Measurements from ENCODE around the gene NEB.

The NEB gene

GRCh38 chr2:151713291-151713903 lies 20.9 kb downstream of the NEB start:
- H3K79me2 ChIP-seq (ENCODE audit: low read length) = no peaks in the 10 kb centered on the region
- H3K4me1 ChIP-seq (ENCODE audit: low read length) = no peaks in the 10 kb centered on the region
- TF ChIP-seq EZH2phosphoT487 (IDR thresholded peaks at IDR 0.05; ENCODE audit: low read length) (no peak), CTCF (IDR thresholded peaks at IDR 0.05; ENCODE audit: low read length) (no peak), EZH2 (optimal IDR thresholded peaks at IDR 0.05; ENCODE audit: low read depth, low read length) (no peak)
- no peaks in the 10 kb centered on the region for H3K27me3 ChIP-seq (replicated peaks; ENCODE audit: insufficient read depth, low read length)
- no peaks in the 10 kb centered on the region for H3K9me3 ChIP-seq (replicated peaks; ENCODE audit: insufficient read depth, low read length)
- no peak for DNase-seq
- no peaks in the 10 kb centered on the region for H3K36me3 ChIP-seq (replicated peaks; ENCODE audit: insufficient read depth, low read length)
- no peaks in the 10 kb centered on the region for H4K20me1 ChIP-seq (ENCODE audit: insufficient read depth, low read length)
- no peak overlapping the region for H3K4me3 ChIP-seq (ENCODE audit: low read length)
- H2AFZ ChIP-seq (ENCODE audit: low read length) = no peak overlapping the region
- H3K9me2 ChIP-seq (replicated peaks; ENCODE audit: insufficient read depth, low read length) = no peaks in the 10 kb centered on the region
- no peaks in the 10 kb centered on the region for H3F3A ChIP-seq (ENCODE audit: insufficient read depth, low read length)
- H3K4me2 ChIP-seq (ENCODE audit: low read depth, low read length) = no peak overlapping the region
- no peak overlapping the region for H3K27ac ChIP-seq (ENCODE audit: low read length)
- H3K9ac ChIP-seq (ENCODE audit: low read length) = no peak overlapping the region

- H3K4me3 ChIP-seq (ENCODE audit: low read length) = no peak overlapping the region
- no peak overlapping the region for H3K27ac ChIP-seq (ENCODE audit: low read length)
- no peak overlapping the region for H3K9ac ChIP-seq (ENCODE audit: low read length)
- H3K9me3 ChIP-seq (replicated peaks; ENCODE audit: insufficient read depth, low read length) = no peaks in the 10 kb centered on the region
- no peak overlapping the region for H3K4me2 ChIP-seq (ENCODE audit: low read depth, low read length)
- DNase-seq = no peak
- no peaks in the 10 kb centered on the region for H3K9me2 ChIP-seq (replicated peaks; ENCODE audit: insufficient read depth, low read length)
- TF ChIP-seq EZH2phosphoT487 (IDR thresholded peaks at IDR 0.05; ENCODE audit: low read length) (no peak), CTCF (IDR thresholded peaks at IDR 0.05; ENCODE audit: low read length) (no peak), EZH2 (optimal IDR thresholded peaks at IDR 0.05; ENCODE audit: low read depth, low read length) (no peak)
- no peaks in the 10 kb centered on the region for H3K4me1 ChIP-seq (ENCODE audit: low read length)
- H2AFZ ChIP-seq (ENCODE audit: low read length) = no peak overlapping the region
- H3F3A ChIP-seq (ENCODE audit: insufficient read depth, low read length) = no peaks in the 10 kb centered on the region
- no peaks in the 10 kb centered on the region for H3K27me3 ChIP-seq (replicated peaks; ENCODE audit: insufficient read depth, low read length)
- no peaks in the 10 kb centered on the region for H3K36me3 ChIP-seq (replicated peaks; ENCODE audit: insufficient read depth, low read length)
- no peaks in the 10 kb centered on the region for H3K79me2 ChIP-seq (ENCODE audit: low read length)
- H4K20me1 ChIP-seq (ENCODE audit: insufficient read depth, low read length) = no peaks in the 10 kb centered on the region
These were observed 23.3 kb downstream of the NEB start for GRCh38 chr2:151711025-151711424.

GRCh38 chr2:151708788-151709187 lies 25.5 kb downstream of the NEB start:
- H3K9me2 ChIP-seq (replicated peaks; ENCODE audit: insufficient read depth, low read length) = no peaks in the 10 kb centered on the region
- no peak overlapping the region for H3K9ac ChIP-seq (ENCODE audit: low read length)
- no peaks in the 10 kb centered on the region for H3K27me3 ChIP-seq (replicated peaks; ENCODE audit: insufficient read depth, low read length)
- H2AFZ ChIP-seq (ENCODE audit: low read length) = no peak overlapping the region
- no peaks in the 10 kb centered on the region for H4K20me1 ChIP-seq (ENCODE audit: insufficient read depth, low read length)
- no peaks in the 10 kb centered on the region for H3K36me3 ChIP-seq (replicated peaks; ENCODE audit: insufficient read depth, low read length)
- H3K4me2 ChIP-seq (ENCODE audit: low read depth, low read length) = no peak overlapping the region
- H3K4me1 ChIP-seq (ENCODE audit: low read length) = no peaks in the 10 kb centered on the region
- no peaks in the 10 kb centered on the region for H3K79me2 ChIP-seq (ENCODE audit: low read length)
- no peaks in the 10 kb centered on the region for H3F3A ChIP-seq (ENCODE audit: insufficient read depth, low read length)
- no peaks in the 10 kb centered on the region for H3K9me3 ChIP-seq (replicated peaks; ENCODE audit: insufficient read depth, low read length)
- no peak overlapping the region for H3K27ac ChIP-seq (ENCODE audit: low read length)
- no peak overlapping the region for H3K4me3 ChIP-seq (ENCODE audit: low read length)
- TF ChIP-seq EZH2 (optimal IDR thresholded peaks at IDR 0.05; ENCODE audit: low read depth, low read length) = no peak
- TF ChIP-seq CTCF (IDR thresholded peaks at IDR 0.05; ENCODE audit: low read length) = no peak
- no peak for TF ChIP-seq EZH2phosphoT487 (IDR thresholded peaks at IDR 0.05; ENCODE audit: low read length)
- no peak for DNase-seq

All from MM.1S (cell line).